Thymus (tissue), 14 donors: ENCODE measurements around the gene TM4SF20. TPM values are rescaled to one million over a fixed set of nuclear protein-coding genes. Genes with fewer than 3 reads are reported as not detected.

Experiments
- DNase-seq, 9 donors: peaks; one replicate each; pipeline ENCODE4 v3.0.0-alpha.2; 2013; ENCODE audit warnings: low spot score in 9 of 9, low read depth in 6 of 9, missing footprints in 1 of 9
- H3K27ac ChIP-seq, 2 donors: one replicate each; pipeline ENCODE4 v1.5.1; 2013; ENCODE audit warnings: control low read depth in 1 of 2, low read depth in 1 of 2, low read length in 1 of 2, mild to moderate bottlenecking in 1 of 2, moderate library complexity in 1 of 2
- H3K27me3 ChIP-seq, 2 donors: one replicate each; pipeline ENCODE4 v1.5.1; 2013; ENCODE audit warnings: low read length in 1 of 2; ENCODE audit not compliant: control insufficient read depth in 2 of 2, insufficient read depth in 1 of 2
- H3K36me3 ChIP-seq, 2 donors: one replicate each; pipeline ENCODE4 v1.5.1; 2013; ENCODE audit warnings: low read length in 1 of 2, mild to moderate bottlenecking in 1 of 2, moderate library complexity in 1 of 2; ENCODE audit not compliant: control insufficient read depth in 2 of 2, insufficient read depth in 2 of 2
- H3K4me1 ChIP-seq, 2 donors: one replicate each; pipeline ENCODE4 v1.5.1; 2013; ENCODE audit warnings: low read length in 2 of 2; ENCODE audit not compliant: control insufficient read depth in 2 of 2, insufficient read depth in 2 of 2
- H3K4me3 ChIP-seq, 2 donors: one replicate each; pipeline ENCODE4 v1.5.1; 2013; ENCODE audit warnings: low read length in 2 of 2, control low read depth in 1 of 2, mild to moderate bottlenecking in 1 of 2
- H3K9me3 ChIP-seq, 2 donors: one replicate each; pipeline ENCODE4 v1.5.1; 2013; ENCODE audit warnings: low read length in 1 of 2, mild to moderate bottlenecking in 1 of 2; ENCODE audit not compliant: control insufficient read depth in 2 of 2, insufficient read depth in 1 of 2
- WGBS: extraction: QIAGEN DNeasy Blood & Tissue Kit; methylation state at CpG from one replicate; pipeline ENCODE4 v1.1.7; 2013; 5-methylcytosine and 5-hydroxymethylcytosine counted together
- long read RNA-seq, 10 donors: transcript quantifications; one replicate each; lab custom pipeline, GENCODE V29; 2026
- polyA plus RNA-seq: library from polyadenylated mRNA; stranded (reverse); fragments of 200-250 nt; gene quantifications from one replicate; pipeline ENCODE4 v1.2.3, GENCODE V29; 2013
- total RNA-seq: library from RNA; stranded (reverse); fragments of 120-200 nt; gene quantifications from one replicate; pipeline ENCODE4 v1.2.4, GENCODE V29; 2013
- donor health status: healthy.

The TM4SF20 gene, protein sequence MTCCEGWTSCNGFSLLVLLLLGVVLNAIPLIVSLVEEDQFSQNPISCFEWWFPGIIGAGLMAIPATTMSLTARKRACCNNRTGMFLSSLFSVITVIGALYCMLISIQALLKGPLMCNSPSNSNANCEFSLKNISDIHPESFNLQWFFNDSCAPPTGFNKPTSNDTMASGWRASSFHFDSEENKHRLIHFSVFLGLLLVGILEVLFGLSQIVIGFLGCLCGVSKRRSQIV
- total RNA-seq (0.09 TPM), polyA plus RNA-seq (0.09 TPM)
- long read RNA-seq, donor 1 = 0 reads
- long read RNA-seq, donor 2 = 0 reads
- long read RNA-seq, donor 3 = 0 reads
- long read RNA-seq, donor 4 = 0 reads
- long read RNA-seq, donor 5, partial matches to known transcripts = 0 of 1 reads
- long read RNA-seq, donor 5, other reads (novel, unspliced or antisense) = 0 of 1 reads
- long read RNA-seq, donor 6 = 0 reads
- long read RNA-seq, donor 7 = 0 reads
- long read RNA-seq, donor 8 = 0 reads
- long read RNA-seq, donor 9 = 0 reads
- long read RNA-seq, donor 10 = 0 reads

DNA sequence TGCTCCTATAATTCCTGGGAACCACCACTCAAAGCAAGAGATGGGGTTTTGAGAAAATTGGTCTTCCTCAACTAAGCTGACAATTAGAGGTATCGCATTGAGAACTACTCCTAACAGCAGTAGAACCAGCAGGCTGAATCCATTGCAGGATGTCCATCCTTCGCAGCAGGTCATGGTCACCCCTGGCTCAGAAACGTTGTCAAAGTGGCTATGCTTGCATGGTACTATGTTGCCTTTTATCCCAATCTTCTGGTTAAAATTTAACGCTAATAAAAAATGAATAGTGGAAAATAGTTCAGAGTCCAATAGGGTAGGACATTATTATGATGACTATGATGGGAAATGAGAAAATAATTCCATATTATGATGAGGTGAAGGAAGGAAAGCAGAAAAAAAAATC, at the start of gene TM4SF20:
TSS of gene TM4SF20 (minus strand) at position 212 of the 400 bp plus-strand sequence. CDS start at position 174, 38 bp downstream.
- no peak for DNase-seq
- Histone ChIP-seq H3K9me3 (no peaks in the 10 kb centered on the region), H3K36me3 (no peaks in the 10 kb centered on the region), H3K27ac (no peak within 1 kb of the TSS), H3K4me3 (no peak within 1 kb of the TSS), H3K4me1 (no peaks in the 10 kb centered on the region), H3K27me3 (no peaks in the 10 kb centered on the region)
- WGBS = 84% methylated on average over 4 of the region's 4 CpGs

DNA sequence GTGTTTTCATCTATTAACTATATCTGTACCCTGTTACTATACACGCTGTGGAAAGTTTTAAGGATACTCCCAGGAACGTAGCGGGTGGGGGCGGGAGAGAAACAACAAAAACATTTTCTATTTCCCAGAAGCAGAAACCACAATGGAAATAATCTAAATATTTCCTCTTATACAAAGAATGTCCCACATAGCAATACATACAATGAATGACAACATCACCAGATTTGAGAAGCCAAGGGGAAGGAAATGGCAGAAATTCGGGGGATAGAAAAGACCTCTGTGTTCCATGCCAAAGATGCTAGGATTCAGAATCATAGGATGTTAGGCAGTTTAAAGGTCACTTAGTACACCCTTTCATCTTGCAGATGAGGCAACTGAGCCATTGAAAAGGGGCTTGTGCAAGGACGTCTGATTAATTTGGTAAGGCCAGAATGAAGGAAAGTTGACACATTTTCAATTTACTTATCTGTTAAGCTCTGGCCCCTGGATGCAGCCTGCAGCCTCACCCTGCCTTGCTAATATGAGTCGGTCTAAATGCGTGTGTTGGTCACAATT, 49.7 kb upstream of the TM4SF20 start:
- Histone ChIP-seq H3K27ac (no peak overlapping the region), H3K4me1 (no peaks in the 10 kb centered on the region), H3K27me3 (no peaks in the 10 kb centered on the region), H3K9me3 (peaks cover 1 to 13% of the 10 kb centered on the region in 2 donors), H3K36me3 (no peaks in the 10 kb centered on the region), H3K4me3 (no peak overlapping the region)
- 96% methylated on average over 8 of the region's 8 CpGs for WGBS
- DNase-seq = no peak

DNA sequence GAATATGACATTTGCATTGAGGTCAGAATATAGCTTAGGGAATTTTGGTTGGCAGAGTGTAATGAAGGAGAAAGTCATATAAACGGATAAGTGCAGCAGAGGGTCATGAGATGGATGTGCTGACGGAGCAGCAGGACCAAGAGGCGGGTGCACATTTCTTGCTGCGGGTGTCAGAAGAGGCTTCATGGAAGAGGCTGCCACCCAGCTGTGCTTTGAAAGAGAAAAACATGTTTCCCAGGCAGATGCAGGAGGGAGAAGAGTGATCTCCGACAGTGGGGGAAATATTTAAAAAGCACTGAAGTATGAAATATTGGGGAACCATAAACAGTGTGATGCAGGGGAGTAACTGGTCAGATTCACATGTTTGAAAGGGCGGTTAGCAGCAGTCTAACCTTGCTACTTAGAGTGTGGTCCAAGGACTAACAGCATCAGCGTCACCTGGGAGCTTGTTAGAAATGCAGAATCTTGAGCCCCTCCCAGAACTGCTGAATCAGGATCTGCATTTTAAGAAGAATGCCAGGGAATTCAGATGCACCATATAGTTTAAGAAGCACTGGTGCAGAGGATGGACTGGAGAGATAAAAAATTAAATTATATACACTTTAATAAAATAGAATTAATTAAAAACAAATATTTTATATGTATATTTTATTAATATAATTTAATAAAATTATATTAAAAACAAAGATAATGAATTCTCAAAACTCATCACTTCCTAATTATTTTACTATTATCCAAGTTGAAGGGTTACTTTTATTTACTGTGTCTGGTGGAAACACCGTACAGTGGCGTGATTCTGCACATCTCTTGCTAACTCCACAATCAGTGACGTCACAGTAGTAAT, 44.8 kb upstream of the TM4SF20 start:
- Histone ChIP-seq H3K27ac (no peak overlapping the region), H3K4me1 (no peaks in the 10 kb centered on the region), H3K36me3 (no peaks in the 10 kb centered on the region), H3K9me3 (no peaks in the 10 kb centered on the region), H3K27me3 (no peaks in the 10 kb centered on the region), H3K4me3 (no peak overlapping the region)
- no peak for DNase-seq
- WGBS = 97% methylated on average over 10 of the region's 10 CpGs

- WGBS = 95% methylated on average over 15 of the region's 15 CpGs
- DNase-seq = no peak
- Histone ChIP-seq H3K4me1 (no peaks in the 10 kb centered on the region), H3K36me3 (no peaks in the 10 kb centered on the region), H3K27me3 (no peaks in the 10 kb centered on the region), H3K4me3 (no peak overlapping the region), H3K9me3 (no peaks in the 10 kb centered on the region), H3K27ac (no peak overlapping the region)
Measured at GRCh38 chr2:227420087-227421052, 41.3 kb upstream of the TM4SF20 start.

DNA sequence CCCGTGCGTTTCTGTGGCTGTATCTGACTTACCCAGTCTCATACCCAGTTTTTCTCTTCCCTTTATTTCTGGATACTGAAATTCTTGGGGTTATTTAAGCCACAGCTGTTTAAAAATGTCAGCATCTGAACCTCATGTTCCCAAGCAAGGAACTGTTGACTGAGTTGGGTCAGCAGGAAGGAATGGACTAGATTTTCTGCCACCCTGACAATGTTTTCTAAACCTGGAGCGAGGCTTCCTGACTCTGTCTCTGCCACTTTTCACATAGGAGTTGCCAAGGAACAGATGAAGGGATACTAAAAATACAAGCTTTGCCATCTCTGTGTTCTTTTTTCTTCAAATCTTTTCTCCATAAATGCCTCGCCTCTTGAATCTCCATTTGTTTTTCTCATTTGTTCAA, 37.6 kb upstream of the TM4SF20 start:
- no peak overlapping the region for H3K27ac ChIP-seq
- no peaks in the 10 kb centered on the region for H3K27me3 ChIP-seq
- peaks cover 0 to under 1% of the 10 kb centered on the region in 2 donors for H3K4me1 ChIP-seq
- DNase-seq = no peak
- no peaks in the 10 kb centered on the region for H3K9me3 ChIP-seq
- 78% methylated on average over 4 of the region's 4 CpGs for WGBS
- H3K4me3 ChIP-seq = no peak overlapping the region
- H3K36me3 ChIP-seq = no peaks in the 10 kb centered on the region

GRCh38 chr2:227415538-227416424, 36.7 kb upstream of the TM4SF20 start:
- H3K4me3 ChIP-seq = no peak overlapping the region
- H3K27me3 ChIP-seq = no peaks in the 10 kb centered on the region
- H3K36me3 ChIP-seq = no peaks in the 10 kb centered on the region
- peaks cover 0 to 2% of the 10 kb centered on the region in 2 donors for H3K4me1 ChIP-seq
- H3K9me3 ChIP-seq = no peaks in the 10 kb centered on the region
- DNase-seq = no peak
- WGBS = 29% methylated on average over 10 of the region's 10 CpGs
- no peak overlapping the region for H3K27ac ChIP-seq

- Histone ChIP-seq H3K36me3 (no peaks in the 10 kb centered on the region), H3K4me1 (peaks cover 0 to 2% of the 10 kb centered on the region in 2 donors), H3K27me3 (no peaks in the 10 kb centered on the region), H3K9me3 (no peaks in the 10 kb centered on the region), H3K4me3 (no peak overlapping the region), H3K27ac (no peak overlapping the region)
- DNase-seq = no peak
- 88% methylated on average over 3 of the region's 3 CpGs for WGBS
Measured at GRCh38 chr2:227414846-227415245, 35.7 kb upstream of the TM4SF20 start.

DNA sequence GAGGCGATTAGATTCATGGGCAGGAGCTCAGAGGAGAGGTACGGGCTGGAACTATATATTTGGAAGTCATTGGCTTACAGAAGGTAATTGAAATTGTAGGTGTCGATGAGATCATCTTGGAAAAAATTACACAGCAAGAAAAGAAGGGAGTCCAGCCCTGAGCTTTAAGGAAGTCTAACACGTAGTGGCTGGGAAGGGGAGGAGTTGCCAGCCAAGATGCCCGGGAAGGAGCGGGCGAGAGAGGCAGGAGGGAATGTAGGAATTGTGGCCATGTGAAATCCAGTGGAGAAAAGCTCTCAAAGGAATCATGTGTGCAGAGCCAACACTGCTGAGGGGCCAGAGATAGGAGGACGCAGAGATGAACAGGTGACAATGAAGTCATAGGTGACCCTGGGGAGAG, 34.3 kb upstream of the TM4SF20 start:
- Histone ChIP-seq H3K27ac (no peak overlapping the region), H3K27me3 (no peaks in the 10 kb centered on the region), H3K9me3 (no peaks in the 10 kb centered on the region), H3K4me3 (no peak overlapping the region), H3K4me1 (peaks cover 0 to 2% of the 10 kb centered on the region in 2 donors), H3K36me3 (no peaks in the 10 kb centered on the region)
- WGBS = 96% methylated on average over 8 of the region's 8 CpGs
- no peak for DNase-seq
